ENCODE data around the gene CAP1.

The CAP1 gene

GRCh38 chr1:40110389-40110788 is 69.9 kb downstream of the CAP1 start:
- Histone ChIP-seq H3K4me3 (no peak overlapping the region), H3K9me3 (peaks cover 0 to 21% (median 13%) of the 10 kb centered on the region in 3 donors), H3K27me3 (peaks cover 0 to 12% of the 10 kb centered on the region in 2 donors), H3K4me1 (no peaks in the 10 kb centered on the region), H3K36me3 (no peaks in the 10 kb centered on the region), H3K27ac (no peak overlapping the region)
- no peak for DNase-seq
- TF ChIP-seq CTCF (IDR thresholded peaks at IDR 0.05) = no peak
- intact Hi-C loops (cut with DNase I; ENCODE audit: low total_unique reads) = no loop called here

DNA sequence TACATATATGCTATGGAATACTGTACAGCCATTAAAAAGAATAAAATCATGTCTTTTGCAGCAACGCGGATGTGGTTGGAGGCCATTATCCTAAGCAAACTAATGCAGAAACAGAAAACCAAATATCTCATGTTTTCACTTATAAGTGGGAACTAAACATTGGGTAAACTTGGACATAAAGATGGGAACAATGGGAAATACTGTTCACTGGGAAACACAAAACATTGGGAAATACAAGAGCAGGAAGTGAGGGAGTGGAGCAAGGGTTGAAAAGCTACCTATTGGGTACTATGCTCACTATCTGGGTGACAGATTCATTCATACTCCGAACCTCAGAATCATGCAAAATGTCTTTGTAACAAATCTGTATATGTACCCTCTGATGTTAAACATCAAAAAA is 73.9 kb downstream of the CAP1 start:
- H3K9me3 ChIP-seq = peaks cover 0 to 18% (median 13%) of the 10 kb centered on the region in 3 donors
- H3K27me3 ChIP-seq = peaks cover 0 to 12% of the 10 kb centered on the region in 2 donors
- no peak overlapping the region for H3K4me3 ChIP-seq
- DNase-seq = no peak
- H3K36me3 ChIP-seq = no peaks in the 10 kb centered on the region
- no peak overlapping the region for H3K27ac ChIP-seq
- no peak for TF ChIP-seq CTCF (IDR thresholded peaks at IDR 0.05)
- no peaks in the 10 kb centered on the region for H3K4me1 ChIP-seq
- intact Hi-C loops (cut with DNase I; ENCODE audit: low total_unique reads) = no loop called here

DNA sequence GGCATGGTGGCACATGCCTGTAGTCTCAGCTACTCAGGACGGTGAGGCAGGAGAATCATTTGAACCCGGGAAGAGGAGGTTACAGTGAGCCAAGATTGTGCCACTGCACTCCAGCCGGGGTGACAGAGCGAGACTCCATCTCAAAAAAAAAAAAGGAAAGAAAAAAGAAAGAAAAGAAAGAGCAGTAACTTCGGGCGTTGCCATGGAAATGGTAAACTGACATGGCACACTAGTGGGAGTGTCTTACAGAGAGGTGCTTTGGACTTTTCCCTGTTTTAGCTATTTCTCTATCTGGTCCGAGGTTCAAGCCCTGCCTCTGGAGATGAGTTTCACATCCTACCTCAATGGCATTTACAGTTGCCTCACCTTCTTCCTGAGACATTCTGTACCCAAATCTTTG is 79.6 kb downstream of the CAP1 start:
- H3K36me3 ChIP-seq = no peaks in the 10 kb centered on the region
- no peaks in the 10 kb centered on the region for H3K9me3 ChIP-seq
- no peak for TF ChIP-seq CTCF (IDR thresholded peaks at IDR 0.05)
- H3K27ac ChIP-seq = no peak overlapping the region
- intact Hi-C loops (cut with DNase I; ENCODE audit: low total_unique reads) = no loop called here
- no peaks in the 10 kb centered on the region for H3K4me1 ChIP-seq
- H3K27me3 ChIP-seq = no peaks in the 10 kb centered on the region
- H3K4me3 ChIP-seq = no peak overlapping the region
- DNase-seq = no peak

Measured in tibial artery (tissue), 4 donors.